SK-N-SH (cell line): Measurements from ENCODE around the gene F7. TPM values are rescaled to one million over a fixed set of nuclear protein-coding genes. Genes with fewer than 3 reads are reported as not detected.

ENCODE experiments used
- CTCF ChIA-PET: fragments of 300-600, 350-600 bp; formaldehyde crosslinking; extraction: SDS; loops from one replicate; lab custom pipeline; 2021; lab: Yijun Ruan, JAX
- POLR2A ChIA-PET: fragments of 350-600 bp; sonication (Branson Sonifier 250); formaldehyde crosslinking; extraction: SDS; loops from one replicate; lab custom pipeline; 2020; ENCODE audit warnings: antibody characterized with exemption, inconsistent platforms; lab: Yijun Ruan, JAX
- DNase-seq: peaks from one replicate; pipeline ENCODE4 v3.0.0; 2012
- H2AFZ ChIP-seq: fragments of 200-600 bp; sonication (generic); 2 replicates; pipeline ENCODE4 v1.8.1; 2016; ENCODE audit warnings: antibody characterized with exemption, mild to moderate bottlenecking, low read depth
- H3F3A ChIP-seq: fragments of 200-600 bp; sonication (generic); replicated peaks from 2 replicates; pipeline ENCODE3; 2016; ENCODE audit warnings: antibody characterized with exemption, mild to moderate bottlenecking; ENCODE audit not compliant: insufficient read depth
- H3K27ac ChIP-seq, 2 experiments: fragments of 200-500 bp in 1 of 2; fragments of 200-600 bp in 1 of 2; sonication (Bioruptor generic) in 1 of 2; sonication (generic), shearing (Covaris generic) in 1 of 2; 2 replicates each; pipeline versions ENCODE4 v1.5.1 to v1.6.1; 2014 to 2016; ENCODE audit warnings: low read depth in 2 of 2, inconsistent platforms in 1 of 2, low read length in 1 of 2, mild to moderate bottlenecking in 1 of 2, mixed read lengths in 1 of 2
- H3K27me3 ChIP-seq: fragments of 200-600 bp; sonication (generic), shearing (Covaris generic); 2 replicates; pipeline ENCODE4 v1.6.1; 2016; ENCODE audit warnings: mixed run types; ENCODE audit not compliant: insufficient read depth
- H3K36me3 ChIP-seq, 2 experiments: fragments of 200-500 bp in 1 of 2; fragments of 200-600 bp in 1 of 2; sonication (Bioruptor generic) in 1 of 2; sonication (generic) in 1 of 2; replicated peaks in 1 of 2; 2 replicates each; pipeline versions ENCODE3 to v1.5.1; 2014 to 2016; ENCODE audit warnings: low read length in 1 of 2, mild to moderate bottlenecking in 1 of 2; ENCODE audit not compliant: insufficient read depth in 2 of 2, control insufficient read depth in 1 of 2
- H3K4me1 ChIP-seq, 2 experiments: fragments of 200-500 bp in 1 of 2; fragments of 200-600 bp in 1 of 2; sonication (Bioruptor generic) in 1 of 2; sonication (generic), shearing (Covaris generic) in 1 of 2; 2 replicates each; pipeline versions ENCODE4 v1.5.1 to v1.6.1; 2014 to 2016; ENCODE audit warnings: low read depth in 1 of 2, low read length in 1 of 2, mixed run types in 1 of 2; ENCODE audit not compliant: insufficient read depth in 2 of 2, control insufficient read depth in 1 of 2
- H3K4me2 ChIP-seq: fragments of 200-600 bp; sonication (generic), shearing (Covaris generic); 2 replicates; pipeline ENCODE4 v1.6.1; 2017; ENCODE audit warnings: mixed run types
- H3K4me3 ChIP-seq, 2 experiments: fragments of 200-500 bp in 1 of 2; fragments of 200-600 bp in 1 of 2; sonication (Bioruptor generic) in 1 of 2; sonication (generic), shearing (Covaris generic) in 1 of 2; 2 replicates each; pipeline versions ENCODE4 v1.5.1 to v1.8.1; 2014 to 2016; ENCODE audit warnings: low read depth in 2 of 2, inconsistent platforms in 1 of 2, low read length in 1 of 2, mild to moderate bottlenecking in 1 of 2, mixed read lengths in 1 of 2, moderate library complexity in 1 of 2
- H3K79me2 ChIP-seq: fragments of 200-600 bp; sonication (generic); 2 replicates; pipeline ENCODE4 v1.8.1; 2017; ENCODE audit warnings: mild to moderate bottlenecking; ENCODE audit not compliant: insufficient read depth
- H3K9ac ChIP-seq: fragments of 200-600 bp; sonication (generic); 2 replicates; pipeline ENCODE4 v1.6.1; 2017; ENCODE audit warnings: mixed run types
- H3K9me2 ChIP-seq: fragments of 200-600 bp; sonication (generic); 2 replicates; pipeline ENCODE4 v1.6.1; 2017; ENCODE audit warnings: mixed run types
- H3K9me3 ChIP-seq: fragments of 200-600 bp; sonication (generic); 2 replicates; pipeline ENCODE4 v1.6.1; 2017; ENCODE audit warnings: mixed run types, mild to moderate bottlenecking, moderate library complexity
- H4K20me1 ChIP-seq: fragments of 200-600 bp; sonication (generic); 2 replicates; pipeline ENCODE4 v1.6.1; 2017; ENCODE audit warnings: mild to moderate bottlenecking, mixed run types; ENCODE audit not compliant: insufficient read depth
- CHD2 ChIP-seq: fragments of 150-350 bp; IDR thresholded peaks from 2 replicates; pipeline ENCODE4 v1.6.1; 2018; ENCODE audit warnings: low read length; ENCODE audit not compliant: partially characterized antibody
- CTCF ChIP-seq: fragments of 200-600 bp; sonication (generic); IDR thresholded peaks from 2 replicates; pipeline ENCODE4 v1.6.1; 2017; ENCODE audit warnings: antibody characterized with exemption, mild to moderate bottlenecking, moderate library complexity
- ELF1 ChIP-seq: IDR thresholded peaks from 2 replicates; pipeline ENCODE4 v1.4.0; 2012
- FOSL2 ChIP-seq: IDR thresholded peaks from 2 replicates; pipeline ENCODE4 v1.4.0; 2012; ENCODE audit warnings: low read depth, mild to moderate bottlenecking, moderate library complexity, borderline replicate concordance
- FOXJ3 ChIP-seq: sonication (generic); formaldehyde crosslinking; IDR thresholded peaks from 2 replicates; pipeline ENCODE4 v1.5.1; 2020; ENCODE audit warnings: mild to moderate bottlenecking, missing genetic modification reagents
- GATA2 ChIP-seq: sonication (generic); formaldehyde crosslinking; IDR thresholded peaks from 2 replicates; pipeline ENCODE4 v1.5.0; 2020; ENCODE audit warnings: mild to moderate bottlenecking, missing genetic modification reagents
- IRF3 ChIP-seq: fragments of 150-350 bp; IDR thresholded peaks from 2 replicates; pipeline ENCODE4 v1.6.1; 2016; ENCODE audit warnings: mild to moderate bottlenecking, low read depth, low read length
- JUND ChIP-seq: IDR thresholded peaks from 2 replicates; pipeline ENCODE4 v1.4.0; 2012
- MAX ChIP-seq: IDR thresholded peaks from 2 replicates; pipeline ENCODE4 v1.4.0; 2012; ENCODE audit warnings: low read depth
- NFIC ChIP-seq: IDR thresholded peaks from 2 replicates; pipeline ENCODE4 v1.4.0; 2012; ENCODE audit warnings: borderline replicate concordance
- NRF1 ChIP-seq: IDR thresholded peaks from 2 replicates; pipeline ENCODE4 v1.6.1; 2012; ENCODE audit warnings: low read depth, mild to moderate bottlenecking, low read length
- POLR2AphosphoS5 ChIP-seq: IDR thresholded peaks from 2 replicates; pipeline ENCODE4 v1.6.1; 2012; ENCODE audit warnings: low read depth, low read length
- RAD21 ChIP-seq: IDR thresholded peaks from 2 replicates; pipeline ENCODE4 v1.6.1; 2012; ENCODE audit warnings: mild to moderate bottlenecking, low read length
- RCOR1 ChIP-seq: fragments of 150-350 bp; IDR thresholded peaks from 2 replicates; pipeline ENCODE4 v1.6.1; 2017; ENCODE audit warnings: antibody characterized with exemption, low read length
- RFX5 ChIP-seq: IDR thresholded peaks from 2 replicates; pipeline ENCODE4 v1.6.1; 2012; ENCODE audit warnings: mild to moderate bottlenecking, improper control_type of control experiment, low read length
- SIN3A ChIP-seq: IDR thresholded peaks from 2 replicates; pipeline ENCODE4 v1.6.1; 2012; ENCODE audit warnings: low read depth, mild to moderate bottlenecking, low read length, moderate library complexity, borderline replicate concordance
- SMC3 ChIP-seq: IDR thresholded peaks from 2 replicates; pipeline ENCODE4 v1.6.1; 2012; ENCODE audit warnings: low read depth, low read length, improper control_type of control experiment
- TAF1 ChIP-seq: IDR thresholded peaks from 2 replicates; pipeline ENCODE4 v1.6.1; 2012; ENCODE audit warnings: low read depth, mild to moderate bottlenecking, low read length, moderate library complexity, borderline replicate concordance
- TCF12 ChIP-seq: IDR thresholded peaks from 2 replicates; pipeline ENCODE4 v1.4.0; 2012
- YY1 ChIP-seq: IDR thresholded peaks from 2 replicates; pipeline ENCODE4 v1.4.0; 2012; ENCODE audit warnings: low read depth, mild to moderate bottlenecking
- ZBTB33 ChIP-seq: IDR thresholded peaks from 2 replicates; pipeline ENCODE4 v1.4.0; 2012; ENCODE audit warnings: low read depth, borderline replicate concordance
- WGBS: methylation state at CpG from one replicate; pipeline ENCODE4 v1.1.6; 2017; ENCODE audit warnings: low lambda C conversion rate; 5-methylcytosine and 5-hydroxymethylcytosine counted together
- polyA plus RNA-seq, 3 experiments: library from polyadenylated mRNA; depleted of rRNA; stranded (reverse); fragments of >200 nt; gene quantifications; 2 replicates each; pipeline ENCODE4 v1.2.3, GENCODE V29; 2012

The F7 gene
- polyA plus RNA-seq, 1 of the 3 experiments (the other 2 are of a cell fraction) = not detected

- Histone ChIP-seq H3K4me3 (no peak overlapping the region), H3K9ac (no peak overlapping the region), H2AFZ (no peak overlapping the region), H3K9me2 (no peaks in the 10 kb centered on the region), H3K79me2 (no peaks in the 10 kb centered on the region), H3K4me2 (no peak overlapping the region), H3F3A (no peaks in the 10 kb centered on the region), H3K4me1 (peaks cover 0 to 15% of the 10 kb centered on the region in 2 experiments; a peak in 1 of 4 replicates), H3K9me3 (no peaks in the 10 kb centered on the region), H3K27ac (no peak overlapping the region), H3K27me3 (no peaks in the 10 kb centered on the region), H3K36me3 (no peaks in the 10 kb centered on the region), H4K20me1 (no peaks in the 10 kb centered on the region)
- DNase-seq = no peak
- TF ChIP-seq CHD2 (no peak), TAF1 (no peak), GATA2 (CRISPR knock-in tag) (no peak), POLR2AphosphoS5 (no peak)
- CTCF ChIA-PET = no interaction called here
- POLR2A ChIA-PET = no interaction called here
- 80% methylated on average over 2 of the region's 9 CpGs for WGBS
Measured at GRCh38 chr13:113117911-113118260, 12.3 kb downstream of the F7 start.

- H3F3A ChIP-seq = no peaks in the 10 kb centered on the region
- H3K4me2 ChIP-seq = no peak overlapping the region
- H3K9me3 ChIP-seq = no peaks in the 10 kb centered on the region
- no peak overlapping the region for H3K4me3 ChIP-seq
- CTCF ChIA-PET = no interaction called here
- no peaks in the 10 kb centered on the region for H3K27me3 ChIP-seq
- peaks cover 0 to 20% of the 10 kb centered on the region in 2 experiments; a peak in 1 of 4 replicates for H3K4me1 ChIP-seq
- no peak for TF ChIP-seq TCF12
- TF ChIP-seq ZBTB33 = no peak
- no peak for TF ChIP-seq SIN3A
- no peak for TF ChIP-seq CHD2
- TF ChIP-seq POLR2AphosphoS5 = no peak
- no peak for TF ChIP-seq RCOR1
- TF ChIP-seq NRF1 = no peak
- no peak for TF ChIP-seq ELF1
- TF ChIP-seq RFX5 = no peak
- TF ChIP-seq YY1 = no peak
- TF ChIP-seq CTCF = no peak
- no peak for TF ChIP-seq JUND
- TF ChIP-seq FOSL2 = no peak
- no peak for TF ChIP-seq FOXJ3 (CRISPR knock-in tag)
- TF ChIP-seq TAF1 = no peak
- TF ChIP-seq MAX = no peak
- no peak for TF ChIP-seq IRF3
- no peak for TF ChIP-seq RAD21
- TF ChIP-seq NFIC = no peak
- TF ChIP-seq SMC3 = no peak
- no peaks in the 10 kb centered on the region for H4K20me1 ChIP-seq
- POLR2A ChIA-PET = no interaction called here
- no peak overlapping the region for H2AFZ ChIP-seq
- H3K9me2 ChIP-seq = no peaks in the 10 kb centered on the region
- no peaks in the 10 kb centered on the region for H3K36me3 ChIP-seq
- no peak overlapping the region for H3K27ac ChIP-seq
- no peak overlapping the region for H3K9ac ChIP-seq
- no peaks in the 10 kb centered on the region for H3K79me2 ChIP-seq
- WGBS = 65% methylated on average over 5 of the region's 42 CpGs
- DNase-seq = no peak
Measured at GRCh38 chr13:113118261-113119021, 12.8 kb downstream of the F7 start.
